Fibroblast of skin of scalp (primary cell): ENCODE results near the gene KLHL17.
A peak's percentile ranks its signal among the peaks of the same experiment; 100 is the strongest.
"Not testable (repeated sequence)": the region's sequence is repeated elsewhere in the genome, so short reads cannot be mapped to it uniquely, and the experiment has no call there.

ENCODE experiments used
- DNase-seq: peaks from one replicate; pipeline ENCODE4 v3.0.0-alpha.2; 2013

Gene KLHL17

DNA sequence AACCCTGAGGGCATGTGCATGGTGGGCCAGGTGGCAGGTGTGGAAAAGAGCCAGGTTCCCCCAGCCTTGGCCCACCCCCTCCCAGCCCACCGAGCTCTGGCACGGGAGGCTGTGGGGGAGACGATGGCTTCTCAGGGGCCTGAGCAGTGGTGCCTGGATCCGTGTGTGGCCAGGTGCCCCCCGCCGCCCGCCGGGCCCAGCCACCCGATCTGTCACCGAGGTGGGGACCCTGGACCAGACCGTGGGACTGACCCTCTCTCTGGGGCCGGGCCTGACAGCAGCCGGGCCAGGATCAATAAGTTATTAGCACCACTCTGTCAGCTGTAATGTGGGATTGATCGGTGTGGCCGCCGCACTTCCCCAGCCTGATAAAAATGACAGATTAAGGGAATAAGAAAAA, 22.9 kb upstream of the KLHL17 start:
- no peak for DNase-seq

DNA sequence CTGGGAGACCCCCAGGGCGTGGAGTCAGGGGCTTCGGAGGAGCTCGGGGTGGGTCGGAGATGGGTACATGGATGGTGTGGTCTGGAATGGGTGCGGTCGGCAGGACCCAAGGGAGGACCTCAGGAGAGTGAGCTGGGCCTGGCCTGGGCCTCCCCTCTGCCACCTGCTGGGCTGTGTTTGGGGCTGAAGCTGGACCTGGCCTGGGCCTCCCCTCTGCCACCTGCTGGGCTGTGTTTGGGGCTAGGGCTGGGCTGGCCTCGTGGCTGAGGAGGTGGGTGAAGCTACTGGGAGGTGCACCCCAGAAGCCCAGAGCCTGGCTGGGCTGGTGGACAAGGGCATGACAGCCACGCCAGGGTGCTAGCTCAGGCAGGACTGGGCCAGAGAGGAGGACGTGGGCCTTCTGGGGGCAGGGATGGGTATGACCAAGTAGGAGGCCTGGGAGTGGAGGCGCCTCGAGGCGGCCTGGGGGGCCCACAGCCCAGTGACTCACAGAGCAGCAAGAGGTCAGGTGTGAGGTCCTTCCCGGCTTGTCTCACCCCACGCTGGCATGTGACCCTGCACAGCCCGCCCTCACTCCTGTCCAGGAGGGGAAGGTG, 22.2 kb upstream of the KLHL17 start:
- DNase-seq = no peak

DNA sequence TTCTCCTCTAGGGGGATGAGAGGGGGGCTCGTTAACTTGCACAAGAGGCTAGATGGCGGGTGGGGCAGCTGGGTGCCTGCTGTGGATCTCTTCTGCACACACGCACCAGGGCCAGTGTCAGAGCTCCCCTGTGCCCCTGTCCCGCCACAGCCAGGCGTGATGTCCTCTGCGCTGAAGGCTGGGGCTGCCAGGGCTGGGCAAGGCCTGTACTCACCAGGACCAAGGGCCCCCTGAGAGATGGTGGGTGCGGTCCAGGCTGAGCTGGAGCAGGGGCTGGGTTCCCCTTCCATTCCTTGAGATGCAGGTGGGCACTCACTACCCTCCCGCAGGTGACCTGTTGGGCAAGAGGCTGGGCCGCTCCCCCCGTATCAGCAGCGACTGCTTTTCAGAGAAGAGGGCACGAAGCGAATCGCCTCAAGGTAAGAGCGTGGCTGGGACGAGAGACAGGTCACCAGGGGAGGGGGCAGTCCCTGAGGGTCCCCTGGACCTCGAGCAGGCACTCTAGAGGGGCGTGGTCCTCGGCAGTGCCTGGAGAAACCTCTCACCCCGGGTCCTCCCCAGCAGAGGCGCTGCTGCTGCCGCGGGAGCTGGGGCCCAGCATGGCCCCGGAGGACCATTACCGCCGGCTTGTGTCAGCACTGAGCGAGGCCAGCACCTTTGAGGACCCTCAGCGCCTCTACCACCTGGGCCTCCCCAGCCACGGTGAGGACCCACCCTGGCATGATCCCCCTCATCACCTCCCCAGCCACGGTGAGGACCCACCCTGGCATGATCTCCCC, 21.5 kb upstream of the KLHL17 start:
- DNase-seq = no peak

DNA sequence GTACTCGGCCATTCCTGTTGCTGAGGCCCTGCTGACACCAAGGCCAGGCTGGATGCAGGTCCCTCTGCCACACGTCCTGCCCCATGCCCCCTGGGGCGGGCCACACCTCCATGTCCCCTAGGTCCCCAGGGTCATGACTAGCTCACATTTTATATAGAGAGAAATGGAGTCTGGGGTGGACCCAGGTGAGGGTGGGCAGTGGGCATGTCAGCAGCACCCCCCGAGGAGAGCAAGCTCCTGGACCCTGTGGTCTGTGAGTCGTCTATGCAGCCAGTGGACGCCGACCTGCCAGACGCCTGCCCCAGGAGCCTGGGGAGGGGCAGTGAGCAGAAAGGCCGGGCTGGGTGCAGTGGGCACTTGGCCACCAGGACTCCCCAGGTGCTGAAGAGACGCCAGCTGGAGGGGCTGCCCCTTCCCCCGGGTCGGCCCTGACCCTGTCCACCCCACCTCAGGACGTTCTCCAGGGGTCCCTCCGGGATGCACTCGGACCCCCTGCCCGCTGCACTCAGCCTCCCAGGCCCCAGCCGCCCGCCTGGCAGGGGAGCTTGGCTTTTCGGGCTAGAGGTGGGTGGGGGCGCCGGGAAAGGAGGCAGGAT, 20.8 kb upstream of the KLHL17 start:
- DNase-seq = no peak

DNA sequence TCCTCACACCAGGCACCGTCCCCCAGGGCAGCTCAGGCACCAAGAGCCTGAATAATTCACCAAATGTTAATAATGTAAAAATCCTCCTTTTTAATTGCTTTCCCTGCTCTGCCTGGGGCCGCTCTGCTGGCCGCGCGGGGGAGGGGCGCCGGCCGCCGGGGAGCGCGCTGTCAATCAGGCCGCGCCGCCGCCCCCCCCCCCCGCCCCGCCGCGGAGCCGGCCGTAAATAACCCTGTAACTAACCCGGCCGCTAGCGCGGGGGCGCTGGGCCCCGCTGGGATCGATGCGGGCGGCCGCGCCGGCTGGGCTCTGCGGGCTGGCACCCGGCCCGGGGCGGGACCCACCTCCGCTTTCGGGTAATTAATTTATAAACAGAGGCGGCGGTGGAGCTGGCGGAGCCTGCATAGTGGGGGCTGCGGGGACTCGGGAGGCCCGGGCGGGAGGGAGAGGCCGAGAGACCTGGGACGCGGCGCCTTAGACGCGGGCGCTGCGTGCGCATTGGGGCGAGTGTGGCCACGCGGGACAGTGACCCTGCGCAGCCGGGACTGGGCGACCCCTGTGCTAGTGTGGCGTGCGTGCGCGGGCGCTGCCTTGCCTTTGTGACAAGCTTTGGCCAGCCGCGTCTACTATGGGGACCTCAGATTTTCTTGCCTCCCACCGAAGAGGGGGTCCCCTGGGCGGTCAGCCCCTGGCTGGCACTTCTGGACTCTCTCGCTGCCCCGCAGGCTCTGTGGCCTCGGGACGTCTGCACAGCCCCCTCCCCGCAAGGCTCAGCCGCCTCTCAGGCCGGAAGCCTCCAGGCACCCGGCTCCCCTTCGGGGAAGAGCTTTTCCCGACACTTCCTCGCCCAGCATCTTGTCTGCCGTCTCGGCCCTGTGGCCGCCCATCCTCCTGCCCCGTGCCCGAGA, 20.0 kb upstream of the KLHL17 start:
- DNase-seq = peak; percentile 68

DNA sequence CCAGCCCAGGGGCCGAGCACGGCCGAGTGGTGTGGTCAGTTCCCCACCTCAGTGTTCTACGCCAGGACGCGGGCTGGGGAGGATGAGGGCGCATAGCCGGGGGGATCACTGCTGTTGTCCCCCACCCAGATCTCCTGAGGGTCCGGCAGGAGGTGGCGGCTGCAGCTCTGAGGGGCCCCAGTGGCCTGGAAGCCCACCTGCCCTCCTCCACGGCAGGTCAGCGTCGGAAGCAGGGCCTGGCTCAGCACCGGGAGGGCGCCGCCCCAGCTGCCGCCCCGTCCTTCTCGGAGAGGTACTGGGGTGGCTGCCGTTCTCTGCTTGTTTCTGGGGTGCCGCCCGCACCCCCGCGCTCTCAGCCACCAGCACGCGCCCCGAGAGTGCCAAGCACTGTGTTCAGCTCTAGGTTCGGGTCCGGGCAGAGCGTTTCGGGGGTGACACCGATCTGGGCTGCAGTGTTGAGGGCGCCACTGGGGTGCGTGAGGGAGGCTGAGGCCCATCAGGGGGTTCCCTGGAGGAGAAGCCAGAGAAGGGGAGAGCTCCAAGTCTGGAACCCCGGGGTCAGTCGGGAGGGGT, 19.3 kb upstream of the KLHL17 start:
- no peak for DNase-seq

DNA sequence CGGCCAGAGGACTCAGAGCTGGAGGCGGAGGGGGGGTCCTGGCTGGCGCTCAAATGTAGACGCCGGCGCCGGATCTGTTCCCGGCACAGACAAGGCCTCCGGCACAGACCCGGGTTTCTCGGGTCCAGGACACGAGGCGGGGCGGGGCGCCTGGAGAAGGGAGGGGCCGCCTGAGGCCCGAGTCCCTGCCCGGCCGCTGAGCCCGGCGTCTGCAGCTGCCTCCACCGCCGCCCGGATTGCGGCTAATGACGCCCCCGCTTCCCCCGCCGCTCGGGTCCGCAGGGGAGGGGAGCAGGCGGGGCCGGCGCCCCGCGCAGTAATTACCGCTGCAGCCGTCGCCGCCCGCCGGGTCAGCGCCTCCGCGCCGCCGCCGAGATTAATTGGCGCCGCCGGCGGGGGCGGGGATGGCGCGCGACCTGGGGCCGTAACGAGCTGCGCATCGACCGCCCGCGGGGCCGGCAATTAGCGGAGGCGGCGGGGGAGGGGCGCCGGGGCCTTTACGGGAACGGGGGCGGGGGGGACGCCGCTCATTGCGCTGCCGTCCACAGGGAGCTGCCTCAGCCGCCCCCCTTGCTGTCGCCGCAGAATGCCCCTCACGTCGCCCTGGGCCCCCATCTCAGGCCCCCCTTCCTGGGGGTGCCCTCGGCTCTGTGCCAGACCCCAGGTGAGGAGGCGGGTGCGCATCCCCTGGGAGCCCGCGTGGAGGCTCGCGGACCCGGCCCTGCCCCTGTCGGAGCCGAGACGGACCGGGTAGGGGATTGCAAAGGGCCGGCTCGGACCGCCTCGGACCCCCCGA, 18.6 kb upstream of the KLHL17 start:
- DNase-seq = peak; percentile 86

DNA sequence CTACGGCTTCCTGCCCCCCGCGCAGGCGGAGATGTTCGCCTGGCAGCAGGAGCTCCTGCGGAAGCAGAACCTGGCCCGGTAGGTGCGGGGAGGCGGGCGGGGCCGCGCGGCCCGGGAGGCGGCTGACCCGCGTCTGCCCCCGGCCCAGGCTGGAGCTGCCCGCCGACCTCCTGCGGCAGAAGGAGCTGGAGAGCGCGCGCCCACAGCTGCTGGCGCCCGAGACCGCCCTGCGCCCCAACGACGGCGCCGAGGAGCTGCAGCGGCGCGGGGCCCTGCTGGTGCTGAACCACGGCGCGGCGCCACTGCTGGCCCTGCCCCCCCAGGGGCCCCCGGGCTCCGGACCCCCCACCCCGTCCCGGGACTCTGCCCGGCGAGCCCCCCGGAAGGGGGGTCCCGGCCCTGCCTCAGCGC, 18.0 kb upstream of the KLHL17 start:
- no peak for DNase-seq

DNA sequence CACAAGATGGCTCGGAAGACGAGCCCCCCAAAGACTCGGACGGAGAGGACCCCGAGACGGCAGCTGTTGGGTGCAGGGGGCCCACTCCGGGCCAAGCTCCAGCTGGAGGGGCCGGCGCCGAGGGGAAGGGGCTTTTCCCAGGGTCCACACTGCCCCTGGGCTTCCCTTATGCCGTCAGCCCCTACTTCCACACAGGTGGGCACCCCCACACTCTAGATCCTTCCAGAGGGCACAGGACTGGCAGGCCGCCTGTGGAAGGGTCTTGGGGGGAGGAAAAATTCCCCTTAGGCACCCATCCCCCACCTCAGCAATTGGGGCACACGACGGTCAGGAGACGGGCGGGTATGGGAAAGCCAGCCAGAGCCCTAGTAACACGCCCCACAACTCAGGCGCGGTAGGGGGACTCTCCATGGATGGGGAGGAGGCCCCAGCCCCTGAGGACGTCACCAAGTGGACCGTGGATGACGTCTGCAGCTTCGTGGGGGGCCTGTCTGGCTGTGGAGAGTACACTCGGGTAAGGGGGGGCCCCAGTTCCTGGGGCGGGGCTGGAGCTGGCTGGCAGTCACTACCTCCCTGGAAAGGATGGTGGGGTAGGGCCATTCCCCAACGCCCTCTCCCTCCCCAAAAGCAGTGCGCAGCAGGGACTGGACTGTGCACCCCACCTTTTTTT, 17.4 kb upstream of the KLHL17 start:
- DNase-seq = peak; percentile 77

DNA sequence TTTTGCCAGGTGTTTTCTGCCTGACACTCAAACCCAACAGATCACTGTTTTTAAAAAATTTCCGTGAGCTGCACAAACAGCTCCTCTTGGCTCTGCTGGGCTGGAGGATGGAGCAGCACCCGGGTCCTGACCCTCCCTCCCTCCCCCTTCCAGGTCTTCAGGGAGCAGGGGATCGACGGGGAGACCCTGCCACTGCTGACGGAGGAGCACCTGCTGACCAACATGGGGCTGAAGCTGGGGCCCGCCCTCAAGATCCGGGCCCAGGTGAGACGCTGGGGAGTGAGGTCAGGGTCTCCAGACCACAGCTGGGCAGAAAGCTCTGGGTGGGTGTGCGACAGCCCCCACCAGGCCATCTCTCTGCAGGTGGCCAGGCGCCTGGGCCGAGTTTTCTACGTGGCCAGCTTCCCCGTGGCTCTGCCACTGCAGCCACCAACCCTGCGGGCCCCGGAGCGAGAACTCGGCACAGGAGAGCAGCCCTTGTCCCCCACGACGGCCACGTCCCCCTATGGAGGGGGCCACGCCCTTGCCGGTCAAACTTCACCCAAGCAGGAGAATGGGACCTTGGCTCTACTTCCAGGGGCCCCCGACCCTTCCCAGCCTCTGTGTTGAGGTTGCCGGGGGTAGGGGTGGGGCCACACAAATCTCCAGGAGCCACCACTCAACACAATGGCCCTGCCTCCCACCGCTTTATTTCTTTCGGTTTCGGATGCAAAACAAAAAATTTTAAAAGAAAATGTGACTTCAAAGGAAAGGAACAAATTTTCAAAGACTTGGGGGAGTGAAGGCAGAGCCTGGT, 16.6 kb upstream of the KLHL17 start:
- no peak for DNase-seq

DNA sequence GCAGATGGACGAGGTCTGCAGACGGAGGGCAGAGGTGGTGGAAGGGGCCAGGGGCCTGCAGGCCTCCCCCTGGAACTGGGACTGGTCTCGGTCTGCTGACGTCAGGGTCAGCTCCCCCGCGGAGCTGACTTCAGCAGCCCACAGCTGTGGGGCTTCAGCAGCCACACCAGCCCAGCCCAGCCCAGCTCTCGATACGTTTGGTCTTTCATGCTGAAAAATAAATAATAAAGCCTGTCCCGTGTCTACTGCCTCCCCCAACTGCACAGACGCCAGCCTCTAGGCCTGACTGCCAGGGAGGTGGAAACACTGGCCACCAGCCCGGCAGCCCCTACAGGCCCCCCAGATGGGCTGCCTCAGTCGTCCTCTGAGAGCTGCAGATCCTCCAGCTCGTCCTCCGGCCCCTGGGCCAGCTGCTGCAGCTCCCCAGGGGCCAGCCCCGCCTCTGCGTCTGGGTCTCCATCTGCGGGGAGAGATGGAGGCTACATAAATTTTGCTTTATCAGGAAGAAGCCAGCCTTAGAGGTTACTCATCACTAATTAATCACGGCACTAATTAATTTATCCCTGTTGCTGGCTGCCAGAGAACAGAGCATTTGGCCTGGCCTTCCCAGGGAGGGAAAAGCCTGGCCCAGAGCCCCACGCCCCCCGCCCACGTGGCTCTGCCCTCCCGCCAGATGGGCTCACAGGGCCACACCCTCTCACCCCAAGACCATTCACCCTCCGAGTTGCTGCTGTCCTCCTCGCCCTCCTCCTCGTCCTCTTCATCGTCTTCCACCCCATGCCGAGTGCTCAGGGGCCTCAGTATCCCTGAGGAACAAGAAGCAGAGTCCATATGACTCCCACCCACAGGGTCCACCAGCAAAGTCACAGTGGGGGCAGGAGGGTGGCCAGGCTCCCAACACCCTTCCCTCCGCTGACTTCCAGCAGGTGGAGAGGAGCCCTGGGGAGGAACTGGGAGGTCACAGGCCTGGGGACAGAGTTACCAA, 15.8 kb upstream of the KLHL17 start:
- DNase-seq = peak; percentile 53

DNA sequence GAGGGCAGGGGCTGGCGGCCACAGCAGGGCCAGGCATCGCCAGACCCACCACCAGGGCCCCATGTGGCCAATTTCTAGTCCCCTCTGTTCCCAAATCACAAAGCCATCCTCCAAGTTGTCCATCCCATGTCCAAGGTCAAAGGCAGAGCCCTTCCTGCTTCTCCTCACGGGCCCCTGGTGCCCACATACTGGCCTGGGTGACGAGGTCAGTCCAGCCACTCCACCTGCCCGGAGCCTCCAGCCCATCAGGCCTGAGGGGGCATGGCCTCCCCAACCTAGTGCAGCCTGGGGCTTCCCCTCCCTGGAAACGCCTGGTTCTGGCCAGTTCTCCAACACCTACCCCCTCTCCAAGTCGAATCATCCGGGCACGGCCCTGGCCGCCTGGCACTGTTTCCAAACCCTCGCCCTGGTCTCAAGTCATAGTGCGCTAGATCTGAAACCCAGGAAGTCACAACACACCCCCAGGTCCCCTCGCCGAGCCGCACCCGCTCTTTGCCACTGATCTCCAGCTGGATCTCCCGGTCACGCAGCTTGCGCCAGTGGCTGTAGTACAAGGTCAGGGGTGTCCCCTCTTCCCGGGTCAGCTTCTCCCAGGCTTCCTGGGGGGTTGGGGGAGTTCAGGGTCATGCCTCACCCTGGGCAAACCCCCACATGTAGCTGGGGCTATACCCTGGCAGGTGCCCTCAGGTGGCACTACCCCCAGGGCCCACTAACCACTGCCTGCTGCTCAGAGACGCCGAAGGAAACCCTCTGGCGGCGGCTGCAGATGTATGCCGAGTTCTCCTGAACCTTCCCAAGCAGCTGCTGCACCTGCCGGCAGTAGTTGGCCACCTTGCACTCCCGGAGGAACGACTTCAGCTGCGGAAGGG, 14.5 kb upstream of the KLHL17 start:
- no peak for DNase-seq

DNA sequence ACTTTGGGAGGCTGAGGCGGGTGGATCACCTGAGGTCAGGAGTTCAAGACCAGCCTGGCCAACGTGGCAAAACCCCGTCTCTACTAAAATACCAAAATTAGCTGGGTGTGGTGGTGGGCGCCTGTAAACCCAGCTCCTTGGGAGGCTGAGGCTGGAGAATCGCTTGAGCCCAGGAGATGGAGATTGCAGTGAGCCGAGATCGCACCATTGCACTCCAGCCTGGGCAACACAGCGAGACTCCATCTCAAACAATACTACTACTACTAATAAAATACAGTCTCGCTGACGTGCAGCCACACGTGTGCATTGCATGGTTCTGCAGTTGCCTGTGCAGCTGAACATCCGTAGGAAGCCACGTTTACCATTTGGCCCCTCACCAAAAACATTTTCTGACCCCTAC, 13.6 kb upstream of the KLHL17 start:
- DNase-seq = not testable (repeated sequence)

DNA sequence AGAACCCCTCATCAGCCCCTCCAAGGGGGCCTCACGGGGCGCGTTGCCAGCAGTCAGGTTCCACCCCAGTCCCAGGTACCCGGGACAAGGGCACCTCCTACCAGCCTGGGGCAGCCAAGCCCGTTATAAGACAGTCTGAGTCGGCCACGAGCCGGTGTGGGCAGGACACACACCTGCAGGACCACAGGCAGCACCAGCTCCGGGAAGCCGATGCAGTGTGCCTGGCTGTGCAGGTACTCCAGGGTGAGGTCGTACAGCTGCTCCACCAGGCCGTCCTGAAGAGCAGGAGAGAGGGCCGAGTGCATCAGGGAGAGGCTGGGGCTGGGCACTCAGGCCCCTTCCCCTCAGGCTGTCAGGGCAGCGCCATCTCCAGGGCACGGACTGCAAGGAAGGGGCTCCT, 12.4 kb upstream of the KLHL17 start:
- DNase-seq = no peak

DNA sequence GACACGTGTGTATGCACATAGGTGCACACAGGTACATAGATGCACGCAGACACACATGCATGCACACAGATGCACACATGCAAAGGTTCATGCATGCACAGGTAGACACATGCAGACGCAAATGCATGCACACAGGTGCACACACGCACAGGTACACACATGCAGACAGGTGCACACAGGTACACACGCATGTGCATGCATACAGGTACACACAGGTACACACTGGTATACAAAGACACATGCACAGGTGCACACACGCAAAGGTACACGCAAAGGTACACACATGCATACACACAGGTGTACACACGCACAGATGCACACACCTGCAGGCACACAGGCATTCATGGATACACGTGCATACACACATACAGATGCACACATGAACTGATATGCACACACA, 10.1 kb upstream of the KLHL17 start:
- no peak for DNase-seq

DNA sequence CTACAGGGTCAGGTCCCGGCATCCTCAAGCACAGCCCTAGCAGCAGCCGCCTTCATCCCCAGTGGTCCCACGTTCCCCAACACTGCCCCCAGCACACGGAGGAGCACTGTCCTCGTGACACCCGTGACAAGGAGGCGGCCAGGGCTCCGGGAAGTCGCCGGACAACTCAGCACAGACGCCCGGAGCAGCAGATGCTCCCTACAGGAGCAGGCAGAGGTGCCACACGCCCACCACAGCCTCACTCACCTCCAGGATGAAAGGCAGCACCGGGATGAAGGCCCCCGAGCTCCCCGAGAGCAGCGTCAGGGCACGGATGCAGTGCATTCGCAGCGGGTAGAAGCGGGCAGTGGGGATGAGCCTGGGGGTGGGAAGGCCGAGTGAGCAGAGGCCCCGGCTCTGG, 9.5 kb upstream of the KLHL17 start:
- no peak for DNase-seq

DNA sequence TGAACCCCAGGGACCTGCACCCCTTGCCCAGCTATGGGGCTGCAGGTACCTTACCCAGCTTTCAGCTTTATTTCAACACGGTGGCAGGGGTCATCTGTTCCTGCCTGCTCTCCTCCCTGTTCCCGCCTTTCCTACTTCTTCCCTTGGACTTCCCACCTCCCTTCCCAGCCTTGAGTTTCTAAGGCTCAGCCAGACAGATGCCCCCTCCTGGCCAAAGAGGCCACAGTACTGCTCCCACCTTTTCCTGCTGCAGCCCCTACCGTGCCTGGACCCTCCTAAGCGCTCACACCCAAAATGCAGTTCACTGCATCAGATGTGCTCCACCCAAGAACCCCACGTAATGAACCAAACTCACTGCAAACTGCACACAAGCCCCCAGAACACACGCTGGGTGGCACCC, 9.0 kb upstream of the KLHL17 start:
- no peak for DNase-seq

DNA sequence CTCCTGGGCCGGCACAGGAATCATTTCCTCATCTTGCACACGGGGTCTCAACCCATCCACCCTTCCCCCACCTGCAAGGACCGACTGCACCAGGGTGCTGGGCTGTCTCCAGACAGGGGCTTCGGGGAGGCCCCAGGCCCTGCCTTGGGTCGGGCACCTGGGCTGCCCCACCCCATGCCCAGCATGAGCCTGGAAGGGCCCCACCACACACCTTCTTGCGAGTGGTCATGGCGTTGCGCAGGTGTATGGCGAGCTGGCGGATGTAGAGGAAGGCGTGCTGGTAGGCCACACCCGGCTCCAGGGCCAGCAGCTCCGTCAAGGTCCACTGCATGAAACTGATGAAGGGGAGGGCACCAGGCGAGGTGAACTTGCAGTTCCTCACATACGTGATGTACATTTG, 8.2 kb upstream of the KLHL17 start:
- DNase-seq = no peak
